Putamen (tissue), 1 donor: Measurements from ENCODE around the gene MALT1.

Experiments
- DNase-seq: peaks from one replicate; pipeline ENCODE4 v3.0.0-alpha.2; 2016; ENCODE audit warnings: low spot score

Gene MALT1

GRCh38 chr18:58692422-58693185 is 21.3 kb downstream of the MALT1 start:
- DNase-seq: no peak

GRCh38 chr18:58694221-58694620 is 23.0 kb downstream of the MALT1 start:
- no peak for DNase-seq

GRCh38 chr18:58694720-58695468 is 23.6 kb downstream of the MALT1 start:
- DNase-seq: no peak

- DNase-seq: no peak
These were observed 24.5 kb downstream of the MALT1 start for GRCh38 chr18:58695772-58696171.

GRCh38 chr18:58697146-58697545 is 25.9 kb downstream of the MALT1 start:
- DNase-seq: no peak

GRCh38 chr18:58698701-58699193 is 27.5 kb downstream of the MALT1 start:
- no peak for DNase-seq

- no peak for DNase-seq
These were observed 28.3 kb downstream of the MALT1 start for GRCh38 chr18:58699551-58699950.

- DNase-seq: no peak
These were observed 28.9 kb downstream of the MALT1 start for GRCh38 chr18:58700209-58700608.

GRCh38 chr18:58712930-58713329 is 41.7 kb downstream of the MALT1 start:
- no peak for DNase-seq

- no peak for DNase-seq
These were observed 43.0 kb downstream of the MALT1 start for GRCh38 chr18:58714259-58714658.

- DNase-seq: no peak
These were observed 43.6 kb downstream of the MALT1 start for GRCh38 chr18:58714821-58715220.

GRCh38 chr18:58715540-58715939 is 44.3 kb downstream of the MALT1 start:
- no peak for DNase-seq

GRCh38 chr18:58716060-58716756 is 44.9 kb downstream of the MALT1 start:
- no peak for DNase-seq

GRCh38 chr18:58721566-58722239 is 50.4 kb downstream of the MALT1 start:
- DNase-seq: no peak

- no peak for DNase-seq
These were observed 52.7 kb downstream of the MALT1 start for GRCh38 chr18:58723810-58724602.

GRCh38 chr18:58726671-58727070 is 55.4 kb downstream of the MALT1 start:
- no peak for DNase-seq

- no peak for DNase-seq
These were observed 56.7 kb downstream of the MALT1 start for GRCh38 chr18:58727776-58728500.

GRCh38 chr18:58728719-58729118 is 57.5 kb downstream of the MALT1 start:
- no peak for DNase-seq

- no peak for DNase-seq
These were observed 59.4 kb downstream of the MALT1 start for GRCh38 chr18:58730618-58731017.

GRCh38 chr18:58732471-58732870 is 61.2 kb downstream of the MALT1 start:
- no peak for DNase-seq

- DNase-seq: no peak
These were observed 62.6 kb downstream of the MALT1 start for GRCh38 chr18:58733866-58734265.
